WTC11 (cell line): ENCODE data around the gene GABPB1. TPM values are rescaled to one million over a fixed set of nuclear protein-coding genes. Genes with fewer than 3 reads are reported as not detected.

ENCODE experiments used
- ATAC-seq: fragments of 200-7000 bp; cut with Tn5 transposase; 2 replicates; pipeline ENCODE4 v1.10.0; 2021; ENCODE audit warnings: mild to moderate bottlenecking, moderate library complexity
- CTCF ChIA-PET: fragments of 300-600 bp; sonication (Branson Sonifier 250); formaldehyde crosslinking; loops from one replicate; lab custom pipeline; 2021; ENCODE audit warnings: antibody characterized with exemption; lab: Charles Lee
- POLR2A ChIA-PET: fragments of 350-600 bp; sonication (Branson Sonifier 250); formaldehyde crosslinking; loops from one replicate; lab custom pipeline; 2021; ENCODE audit warnings: antibody characterized with exemption; lab: Charles Lee
- DNase-seq: peaks from one replicate; pipeline ENCODE4 v3.0.0; 2021; ENCODE audit warnings: low spot score
- H3K27ac Mint-ChIP-seq: 2 replicates; pipeline ENCODE4 v1.8.0; 2021; ENCODE audit warnings: mixed read lengths
- H3K27me3 Mint-ChIP-seq: 2 replicates; pipeline ENCODE4 v1.8.0; 2021; ENCODE audit warnings: low read depth, mild to moderate bottlenecking, moderate library complexity, mixed read lengths
- H3K36me3 Mint-ChIP-seq: 2 replicates; pipeline ENCODE4 v1.8.0; 2021; ENCODE audit warnings: mixed read lengths
- H3K4me1 Mint-ChIP-seq: 2 replicates; pipeline ENCODE4 v1.8.0; 2022; ENCODE audit warnings: mixed read lengths
- H3K4me3 Mint-ChIP-seq: 2 replicates; pipeline ENCODE4 v1.8.0; 2021; ENCODE audit warnings: mild to moderate bottlenecking, moderate library complexity, mixed read lengths
- H3K9me3 Mint-ChIP-seq: 2 replicates; pipeline ENCODE4 v1.8.0; 2021; ENCODE audit warnings: mixed read lengths
- NR1H2 ChIP-seq: sonication (generic); formaldehyde crosslinking; IDR thresholded peaks from 2 replicates; pipeline ENCODE4 v1.9.0; 2021; ENCODE audit warnings: mild to moderate bottlenecking, moderate library complexity, missing genetic modification reagents
- OVOL2 ChIP-seq: fragments of 250-450 bp; sonication (Bioruptor Pico); IDR thresholded peaks from 2 replicates; pipeline ENCODE4 v1.9.0; 2021; ENCODE audit warnings: mild to moderate bottlenecking, borderline replicate concordance
- PRRX2 ChIP-seq: fragments of 250-450 bp; sonication (Bioruptor Pico); IDR thresholded peaks from 2 replicates; pipeline ENCODE4 v1.8.0; 2021; ENCODE audit warnings: mild to moderate bottlenecking
- TEAD4 ChIP-seq: sonication (generic); formaldehyde crosslinking; IDR thresholded peaks from 2 replicates; pipeline ENCODE4 v1.8.0; 2022; ENCODE audit warnings: mild to moderate bottlenecking, missing genetic modification reagents
- ZNF232 ChIP-seq: sonication (generic); formaldehyde crosslinking; IDR thresholded peaks from 2 replicates; pipeline ENCODE4 v1.8.0; 2022; ENCODE audit warnings: mild to moderate bottlenecking, missing genetic modification reagents
- ZNF423 ChIP-seq: fragments of 250-450 bp; sonication (Bioruptor Pico); IDR thresholded peaks from 2 replicates; pipeline ENCODE4 v2.1.2; 2022; ENCODE audit warnings: mild to moderate bottlenecking, moderate library complexity
- total RNA-seq: library from RNA; stranded (reverse); gene quantifications from 3 replicates; pipeline ENCODE4 v1.2.3, GENCODE V29; 2021
- TF ChIP-seq, protein P1 (sequence below): fragments of 200-600 bp; IDR thresholded peaks from 2 replicates; pipeline ENCODE4 v1.8.0; 2022; ENCODE audit warnings: antibody characterized with exemption
- TF ChIP-seq, protein P2 (sequence below): fragments of 250-450 bp; sonication (Bioruptor Pico); IDR thresholded peaks from 2 replicates; pipeline ENCODE4 v1.9.0; 2021; ENCODE audit warnings: moderate library complexity, mild to moderate bottlenecking, inconsistent platforms, borderline replicate concordance
- TF ChIP-seq, protein P3 (sequence below): sonication (generic); formaldehyde crosslinking; IDR thresholded peaks from 2 replicates; pipeline ENCODE4 v1.8.1; 2023; ENCODE audit warnings: mild to moderate bottlenecking, missing genetic modification reagents, moderate library complexity
- TF ChIP-seq, protein P4 (sequence below): fragments of 250-450 bp; sonication (Bioruptor Pico); IDR thresholded peaks from 2 replicates; pipeline ENCODE4 v1.9.0; 2021; ENCODE audit warnings: mild to moderate bottlenecking

Gene GABPB1
- total RNA-seq, 1 experiment from 2014 or later = 28.9 TPM

DNA sequence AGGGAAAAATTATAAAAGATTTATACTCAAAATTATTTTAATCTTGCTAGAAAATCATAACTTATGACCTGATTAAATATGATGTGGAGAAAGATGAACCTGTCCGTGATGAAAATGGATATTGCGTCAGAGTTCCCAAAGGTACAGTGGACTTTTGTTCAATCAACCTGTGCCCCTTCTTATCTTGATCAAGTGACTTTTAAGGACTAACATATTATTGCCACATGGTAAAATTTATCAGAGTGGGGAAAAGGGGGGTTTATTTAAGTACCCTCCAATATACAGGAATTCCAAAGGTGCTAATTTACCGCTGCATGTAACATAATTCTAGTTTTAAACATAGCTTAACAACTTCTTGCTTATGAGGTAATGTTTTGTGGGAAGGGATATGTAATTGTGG lies 129.1 kb downstream of the GABPB1 start:
- POLR2A ChIA-PET = no interaction called here
- H3K9me3 Mint-ChIP-seq = no peaks in the 10 kb centered on the region
- no peak for TF ChIP-seq OVOL2 (CRISPR knock-in tag)
- no peak for TF ChIP-seq NR1H2 (CRISPR knock-in tag)
- no peak for TF ChIP-seq TEAD4 (CRISPR knock-in tag)
- no peak for TF ChIP-seq ZNF232 (CRISPR knock-in tag)
- TF ChIP-seq, protein P1, sequence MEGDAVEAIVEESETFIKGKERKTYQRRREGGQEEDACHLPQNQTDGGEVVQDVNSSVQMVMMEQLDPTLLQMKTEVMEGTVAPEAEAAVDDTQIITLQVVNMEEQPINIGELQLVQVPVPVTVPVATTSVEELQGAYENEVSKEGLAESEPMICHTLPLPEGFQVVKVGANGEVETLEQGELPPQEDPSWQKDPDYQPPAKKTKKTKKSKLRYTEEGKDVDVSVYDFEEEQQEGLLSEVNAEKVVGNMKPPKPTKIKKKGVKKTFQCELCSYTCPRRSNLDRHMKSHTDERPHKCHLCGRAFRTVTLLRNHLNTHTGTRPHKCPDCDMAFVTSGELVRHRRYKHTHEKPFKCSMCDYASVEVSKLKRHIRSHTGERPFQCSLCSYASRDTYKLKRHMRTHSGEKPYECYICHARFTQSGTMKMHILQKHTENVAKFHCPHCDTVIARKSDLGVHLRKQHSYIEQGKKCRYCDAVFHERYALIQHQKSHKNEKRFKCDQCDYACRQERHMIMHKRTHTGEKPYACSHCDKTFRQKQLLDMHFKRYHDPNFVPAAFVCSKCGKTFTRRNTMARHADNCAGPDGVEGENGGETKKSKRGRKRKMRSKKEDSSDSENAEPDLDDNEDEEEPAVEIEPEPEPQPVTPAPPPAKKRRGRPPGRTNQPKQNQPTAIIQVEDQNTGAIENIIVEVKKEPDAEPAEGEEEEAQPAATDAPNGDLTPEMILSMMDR = no peak
- TF ChIP-seq, protein P2, sequence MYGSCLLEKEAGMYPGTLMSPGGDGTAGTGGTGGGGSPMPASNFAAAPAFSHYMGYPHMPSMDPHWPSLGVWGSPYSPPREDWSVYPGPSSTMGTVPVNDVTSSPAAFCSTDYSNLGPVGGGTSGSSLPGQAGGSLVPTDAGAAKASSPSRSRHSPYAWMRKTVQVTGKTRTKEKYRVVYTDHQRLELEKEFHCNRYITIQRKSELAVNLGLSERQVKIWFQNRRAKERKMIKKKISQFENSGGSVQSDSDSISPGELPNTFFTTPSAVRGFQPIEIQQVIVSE (CRISPR knock-in tag) = no peak
- TF ChIP-seq, protein P3, sequence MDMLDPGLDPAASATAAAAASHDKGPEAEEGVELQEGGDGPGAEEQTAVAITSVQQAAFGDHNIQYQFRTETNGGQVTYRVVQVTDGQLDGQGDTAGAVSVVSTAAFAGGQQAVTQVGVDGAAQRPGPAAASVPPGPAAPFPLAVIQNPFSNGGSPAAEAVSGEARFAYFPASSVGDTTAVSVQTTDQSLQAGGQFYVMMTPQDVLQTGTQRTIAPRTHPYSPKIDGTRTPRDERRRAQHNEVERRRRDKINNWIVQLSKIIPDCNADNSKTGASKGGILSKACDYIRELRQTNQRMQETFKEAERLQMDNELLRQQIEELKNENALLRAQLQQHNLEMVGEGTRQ = no peak
- TF ChIP-seq, protein P4, sequence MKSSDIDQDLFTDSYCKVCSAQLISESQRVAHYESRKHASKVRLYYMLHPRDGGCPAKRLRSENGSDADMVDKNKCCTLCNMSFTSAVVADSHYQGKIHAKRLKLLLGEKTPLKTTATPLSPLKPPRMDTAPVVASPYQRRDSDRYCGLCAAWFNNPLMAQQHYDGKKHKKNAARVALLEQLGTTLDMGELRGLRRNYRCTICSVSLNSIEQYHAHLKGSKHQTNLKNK (CRISPR knock-in tag) = no peak
- no peak for TF ChIP-seq PRRX2 (CRISPR knock-in tag)
- TF ChIP-seq ZNF423 (CRISPR knock-in tag) = no peak
- ATAC-seq (no peak), DNase-seq (no peak)
- CTCF ChIA-PET = no interaction called here
- H3K4me1 Mint-ChIP-seq = no peaks in the 10 kb centered on the region
- no peak overlapping the region for H3K27ac Mint-ChIP-seq
- H3K4me3 Mint-ChIP-seq = no peak overlapping the region
- H3K27me3 Mint-ChIP-seq = no peaks in the 10 kb centered on the region
- peaks cover 3% of the 10 kb centered on the region; the same call in 1 of the 2 replicates for H3K36me3 Mint-ChIP-seq

Other genes with a start within 250 kb of the GABPB1 start
- 0.23 to 0.37 TPM (median 0.27 TPM) in 3 replicates for gene ATP8B4, start 236.0 kb downstream of the GABPB1 start, total RNA-seq
- 3.0 to 5.7 TPM (median 5.6 TPM) in 3 replicates for gene SLC27A2, start 173.0 kb downstream of the GABPB1 start, total RNA-seq
- not detected in 3 replicates for gene HDC, start 89.5 kb downstream of the GABPB1 start, total RNA-seq
- 56.4 to 63.7 TPM (median 59.4 TPM) in 3 replicates for gene USP8, start 69.2 kb upstream of the GABPB1 start, total RNA-seq
- gene USP50, start 191.5 kb upstream of the GABPB1 start, total RNA-seq = not detected in 3 replicates